Gastroesophageal sphincter (tissue), 3 donors: ENCODE measurements around the gene SIGLEC8.

Experiments used
- CTCF ChIP-seq, 4 experiments: fragments of 200-600 bp in 2 of 4; fragments of 450-650 bp in 2 of 4; sonication (generic) in 1 of 4; IDR thresholded peaks; one replicate each; pipeline ENCODE4 v1.5.1; 2017 to 2019; ENCODE audit warnings: antibody characterized with exemption in 4 of 4, mild to moderate bottlenecking in 2 of 4, moderate library complexity in 2 of 4
- EP300 ChIP-seq: sonication (generic); formaldehyde crosslinking; IDR thresholded peaks from one replicate; pipeline ENCODE4 v1.6.1; 2017; ENCODE audit warnings: antibody characterized with exemption, mild to moderate bottlenecking
- POLR2A ChIP-seq, 2 donors: fragments of 450-650 bp; IDR thresholded peaks; one replicate each; pipeline ENCODE4 v1.6.1; 2017; ENCODE audit warnings: antibody characterized with exemption in 2 of 2, mild to moderate bottlenecking in 2 of 2, moderate library complexity in 1 of 2
- POLR2AphosphoS5 ChIP-seq: sonication (generic); formaldehyde crosslinking; IDR thresholded peaks from one replicate; pipeline ENCODE4 v1.6.1; 2017; ENCODE audit warnings: antibody characterized with exemption

- TF ChIP-seq CTCF (IDR thresholded peaks at IDR 0.05) (no peak), POLR2AphosphoS5 (no peak), POLR2A (IDR thresholded peaks at IDR 0.05) (no peak), EP300 (no peak)
Observed at GRCh38 chr19:51458051-51458645, at the start of gene SIGLEC8.
